ENCODE results near the gene MOSMO. TPM values are rescaled to one million over a fixed set of nuclear protein-coding genes. Genes with fewer than 3 reads are reported as not detected.

MOSMO gene
- polyA plus RNA-seq, 1 of the 3 experiments (the other 2 are of a cell fraction), result 8.0 TPM

- TF ChIP-seq MAX (IDR thresholded peaks at IDR 0.05; ENCODE audit: low read depth), result no peak
- TF ChIP-seq IRF3 (IDR thresholded peaks at IDR 0.05; ENCODE audit: low read depth, low read length), result no peak
- no peak for TF ChIP-seq RCOR1 (IDR thresholded peaks at IDR 0.05; ENCODE audit: low read length)
- no peak for TF ChIP-seq SIN3A (IDR thresholded peaks at IDR 0.05; ENCODE audit: borderline replicate concordance, low read depth, low read length)
- TF ChIP-seq NFIC (IDR thresholded peaks at IDR 0.05; ENCODE audit: borderline replicate concordance), result no peak
- no peak for TF ChIP-seq EP300 (IDR thresholded peaks at IDR 0.05; ENCODE audit: borderline replicate concordance in 1 of 2, low read depth in 1 of 2, low read length in 1 of 2)
- no peak for TF ChIP-seq FOXJ3 (CRISPR knock-in tag; IDR thresholded peaks at IDR 0.05)
- TF ChIP-seq GABPA (IDR thresholded peaks at IDR 0.05; ENCODE audit: low read depth), result no peak
- no peak for TF ChIP-seq CTCF (IDR thresholded peaks at IDR 0.05)
- TF ChIP-seq NRF1 (IDR thresholded peaks at IDR 0.05; ENCODE audit: low read depth, low read length), result no peak
- TF ChIP-seq FOSL2 (IDR thresholded peaks at IDR 0.05; ENCODE audit: borderline replicate concordance, low read depth), result no peak
- no peak for TF ChIP-seq SMC3 (IDR thresholded peaks at IDR 0.05; ENCODE audit: low read depth, low read length)
- TF ChIP-seq RXRA (IDR thresholded peaks at IDR 0.05; ENCODE audit: borderline replicate concordance, low read depth), result no peak
- no peak for TF ChIP-seq JUND (IDR thresholded peaks at IDR 0.05)
- no peak for TF ChIP-seq TEAD4 (IDR thresholded peaks at IDR 0.05; ENCODE audit: borderline replicate concordance, insufficient read depth)
- TF ChIP-seq ELF1 (IDR thresholded peaks at IDR 0.05), result no peak
- TF ChIP-seq USF2 (IDR thresholded peaks at IDR 0.05; ENCODE audit: borderline replicate concordance, low read depth, low read length), result no peak
- H2AFZ ChIP-seq (ENCODE audit: low read depth), result no peak overlapping the region
- H3K9ac ChIP-seq, result no peak overlapping the region
- no peaks in the 10 kb centered on the region for H3K79me2 ChIP-seq (ENCODE audit: insufficient read depth)
- H3K4me1 ChIP-seq (ENCODE audit: control insufficient read depth in 1 of 2, insufficient read depth in 2 of 2, low read depth in 1 of 2, low read length in 1 of 2), result no peaks in the 10 kb centered on the region; a peak in 1 of 4 replicates
- ChIA-PET POLR2A (no interaction called here), CTCF (interaction anchor here (1.5 to 6.3 kb wide), 3 partner anchors 21 to 85 kb away, joined by 4 to 67 read pairs (median 10); no protein-coding TSS in a partner anchor)
- no peaks in the 10 kb centered on the region for H3K36me3 ChIP-seq (replicated peaks in 1 of 2; ENCODE audit: control insufficient read depth in 1 of 2, insufficient read depth in 2 of 2, low read length in 1 of 2)
- H3K27me3 ChIP-seq (ENCODE audit: insufficient read depth), result peaks cover 9% of the 10 kb centered on the region
- no peak for DNase-seq
- no peaks in the 10 kb centered on the region for H4K20me1 ChIP-seq (ENCODE audit: insufficient read depth)
- H3F3A ChIP-seq (replicated peaks; ENCODE audit: insufficient read depth), result no peaks in the 10 kb centered on the region
- H3K9me2 ChIP-seq, result no peaks in the 10 kb centered on the region
- H3K9me3 ChIP-seq, result no peaks in the 10 kb centered on the region
- H3K27ac ChIP-seq (ENCODE audit: low read depth in 2 of 2, low read length in 1 of 2), result no peak overlapping the region
- no peak overlapping the region for H3K4me3 ChIP-seq (ENCODE audit: low read depth in 2 of 2, low read length in 1 of 2)
- WGBS (ENCODE audit: low lambda C conversion rate), result 45% methylated on average over 1 of the region's 1 CpG
- H3K4me2 ChIP-seq, result no peak overlapping the region
Measured at GRCh38 chr16:22103441-22103840, 95.5 kb downstream of the MOSMO start.
